Transverse colon (tissue), 4 donors: Measurements from ENCODE around the gene MED20.

Experiments used
- CTCF ChIP-seq, 5 experiments: fragments of 200-600 bp in 3 of 5; fragments of 450-650 bp in 2 of 5; sonication (generic) in 3 of 5; IDR thresholded peaks; 1 replicate in 2 of 5; 2 replicates in 3 of 5; pipeline ENCODE4 v1.5.1; 2016 to 2017; ENCODE audit warnings: antibody characterized with exemption in 5 of 5, inconsistent platforms in 3 of 5, mild to moderate bottlenecking in 2 of 5, moderate library complexity in 1 of 5
- EP300 ChIP-seq: sonication (generic); formaldehyde crosslinking; IDR thresholded peaks from one replicate; pipeline ENCODE4 v1.6.1; 2017; ENCODE audit warnings: antibody characterized with exemption, low read depth
- POLR2A ChIP-seq: fragments of 450-650 bp; IDR thresholded peaks from one replicate; pipeline ENCODE4 v1.6.1; 2016; ENCODE audit warnings: antibody characterized with exemption, mild to moderate bottlenecking, moderate library complexity
- POLR2AphosphoS5 ChIP-seq, 3 donors: sonication (generic); formaldehyde crosslinking; IDR thresholded peaks; one replicate each; pipeline ENCODE4 v1.6.1; 2016; ENCODE audit warnings: antibody characterized with exemption in 3 of 3

- TF ChIP-seq CTCF (IDR thresholded peaks at IDR 0.05) (no peak), POLR2A (no peak), EP300 (no peak), POLR2AphosphoS5 (IDR thresholded peaks at IDR 0.05) (no peak)
Observed at GRCh38 chr6:41859356-41859755, 61.6 kb downstream of the MED20 start.
